GM18867 (cell line): Measurements from ENCODE around the gene CNTNAP4.

Experiments used
- ATAC-seq: cut with Tn5 transposase; IDR thresholded peaks from one replicate; pipeline ENCODE4 v1.9.1; 2021; ENCODE audit warnings: mild to moderate bottlenecking, moderate library complexity; ENCODE audit not compliant: unreplicated experiment

Gene CNTNAP4

DNA sequence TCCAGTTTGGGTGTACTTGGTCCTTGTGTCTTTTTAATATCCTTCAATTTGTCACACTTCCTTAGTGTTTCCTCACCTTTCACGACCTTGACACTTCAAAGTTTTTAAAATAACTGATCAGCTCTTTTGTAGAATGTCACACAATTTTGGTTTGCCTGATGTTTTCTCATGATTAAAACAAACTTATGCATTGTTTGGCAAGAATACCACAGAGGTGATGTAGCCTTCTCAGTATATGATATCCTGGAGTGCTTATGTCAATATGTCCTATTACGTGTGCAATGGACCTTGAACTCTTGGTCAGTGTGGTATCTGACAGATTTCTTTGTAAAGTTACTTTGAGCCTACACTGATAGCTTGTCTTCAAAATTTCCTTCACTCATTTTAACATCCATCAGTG is 297.4 kb downstream of the CNTNAP4 start:
- ATAC-seq = no peak

DNA sequence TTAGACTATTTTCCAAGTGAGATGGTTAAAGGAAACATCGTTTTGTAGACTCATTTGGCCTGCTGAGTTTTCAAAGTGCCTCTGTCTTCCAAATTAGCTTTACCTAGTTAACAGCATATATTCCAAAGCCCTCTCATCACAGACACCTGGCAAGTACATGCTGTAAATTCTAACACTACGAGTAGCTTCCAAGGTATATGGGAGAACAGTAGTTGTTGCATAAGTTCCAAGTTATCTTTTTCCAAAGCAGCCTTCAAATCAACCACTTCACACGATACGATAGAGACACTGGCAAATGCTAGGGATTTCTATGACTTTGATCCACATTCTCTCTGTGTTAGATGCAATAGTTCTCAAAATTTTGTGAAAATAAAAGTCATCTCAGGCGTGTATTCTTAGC is 299.3 kb downstream of the CNTNAP4 start:
- no peak for ATAC-seq

DNA sequence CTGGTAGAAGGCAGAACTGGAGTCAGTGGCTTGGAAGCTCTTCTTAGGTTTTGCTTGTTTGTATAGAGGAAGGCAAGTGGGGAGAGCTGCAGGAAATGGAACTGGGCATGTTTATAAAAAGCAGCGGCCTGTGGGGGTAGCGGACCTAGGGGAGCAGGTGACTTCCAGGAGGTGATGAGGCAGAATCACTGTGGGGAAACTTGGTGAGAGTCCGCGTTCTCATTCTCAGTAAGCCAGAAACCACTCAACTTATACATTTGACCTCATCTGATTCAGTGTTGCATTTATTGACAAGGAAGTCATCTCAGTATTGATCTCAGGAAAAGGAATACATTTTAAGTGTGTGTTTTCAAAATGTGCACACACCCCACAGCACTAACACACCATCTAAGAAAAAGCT is 299.8 kb downstream of the CNTNAP4 start:
- peak; percentile 91 for ATAC-seq

DNA sequence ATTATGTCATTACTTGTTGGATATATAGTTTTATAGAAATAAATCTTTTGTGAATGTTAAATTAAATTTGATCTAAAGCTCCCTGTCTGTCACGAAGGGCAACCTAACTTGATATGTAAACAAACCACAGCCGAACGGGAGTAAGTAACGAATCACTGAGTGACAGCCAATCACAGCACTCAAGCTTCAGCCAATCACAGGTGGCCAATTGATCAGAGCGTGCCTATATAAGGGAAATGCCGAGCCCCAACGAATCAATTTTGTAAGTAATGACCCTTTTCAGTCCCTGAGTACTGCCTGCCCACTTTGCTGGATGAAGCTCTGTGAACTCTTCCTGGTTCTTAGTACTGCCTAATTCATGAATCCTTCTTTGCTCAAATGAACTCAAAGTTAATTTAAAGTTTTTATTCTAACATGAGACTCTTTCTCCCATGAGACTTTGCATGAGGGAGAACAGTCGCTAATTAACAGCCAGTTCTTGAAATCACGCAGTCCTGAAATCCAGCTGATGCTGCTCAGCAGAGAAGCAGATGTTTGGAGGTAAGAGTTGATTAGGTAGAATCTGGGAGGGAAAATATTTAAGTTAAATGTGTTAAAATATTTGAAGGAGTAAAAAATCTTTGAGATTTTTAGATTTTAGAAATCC is 302.2 kb downstream of the CNTNAP4 start:
- ATAC-seq = no peak

DNA sequence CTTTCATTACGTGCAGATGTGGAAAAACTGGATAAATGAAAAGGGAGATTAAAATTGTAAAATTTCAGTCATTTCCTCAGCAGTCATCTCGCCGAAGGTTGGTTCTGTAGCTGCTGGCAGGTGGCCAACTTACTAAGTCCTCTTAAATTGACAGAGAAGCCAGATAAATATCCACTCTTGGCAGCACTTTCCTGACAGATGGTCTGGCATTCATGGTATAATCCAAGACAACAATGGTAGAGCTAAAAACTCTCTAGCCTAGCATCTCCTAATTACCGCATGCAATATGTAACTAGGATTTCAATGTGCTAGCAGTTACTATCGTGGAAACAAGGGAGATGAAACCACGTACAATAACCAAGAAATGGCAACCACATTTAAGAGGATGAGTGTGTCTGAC is 306.3 kb downstream of the CNTNAP4 start:
- no peak for ATAC-seq

DNA sequence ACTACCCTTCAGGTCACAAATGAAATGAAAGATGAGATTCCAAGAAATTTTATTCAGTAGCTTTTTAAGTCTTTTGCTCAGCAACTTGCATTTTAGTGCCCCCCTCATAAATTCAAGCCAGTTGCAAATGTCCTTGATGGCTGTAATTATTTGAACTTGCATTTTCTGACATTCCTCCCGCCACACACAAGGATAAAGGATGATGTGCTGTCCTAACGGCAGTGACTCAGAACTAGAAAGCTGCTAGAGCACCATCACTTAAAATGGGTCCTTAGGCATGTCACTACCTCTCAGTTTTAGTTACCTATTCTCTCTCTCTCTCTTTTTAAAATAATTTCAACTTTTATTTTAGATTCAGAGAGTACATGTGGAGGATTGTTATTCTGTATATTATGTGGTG is 306.7 kb downstream of the CNTNAP4 start:
- ATAC-seq = peak; percentile 64

DNA sequence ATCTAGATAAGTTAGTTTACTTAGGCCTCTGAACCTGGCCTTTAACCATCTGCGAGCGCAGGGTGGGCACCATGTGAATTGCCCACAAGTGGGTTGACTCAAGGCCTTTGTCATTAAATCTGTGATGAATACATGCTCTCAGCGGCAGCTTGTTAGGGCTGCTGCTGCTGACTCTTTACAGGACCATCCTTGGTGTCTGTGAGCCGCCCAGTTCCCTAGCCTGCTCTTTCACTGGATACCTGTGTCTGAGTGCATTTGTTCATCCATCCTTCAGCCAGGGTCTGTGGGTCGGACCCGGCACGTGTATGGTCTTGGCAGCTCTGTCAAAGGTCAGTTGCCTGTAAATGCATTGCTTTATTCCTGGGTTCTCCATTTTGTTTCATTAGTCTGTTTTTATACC is 321.3 kb downstream of the CNTNAP4 start:
- no peak for ATAC-seq

DNA sequence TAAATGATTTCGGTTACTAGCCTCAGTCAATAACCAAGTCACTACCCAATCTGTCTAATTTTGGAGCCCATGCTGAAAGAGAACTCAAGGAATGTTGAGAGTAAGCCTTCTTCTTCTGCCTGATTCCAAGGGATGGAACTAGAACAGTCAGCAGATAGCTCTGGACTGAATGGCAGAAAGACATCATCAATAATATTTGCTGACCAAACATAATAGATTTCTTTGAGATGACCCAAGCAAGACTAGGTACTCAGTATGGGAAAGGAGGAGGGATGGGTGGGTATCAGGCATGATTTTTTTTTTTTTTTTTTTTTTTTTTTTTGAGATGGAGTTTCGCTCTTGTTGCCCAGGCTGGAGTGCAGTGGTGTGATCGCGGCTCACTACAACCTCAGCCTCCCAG is 330.1 kb downstream of the CNTNAP4 start:
- no peak for ATAC-seq
